Stimulated activated CD8-positive, alpha-beta memory T cell treated with anti-CD3 and anti-CD28 coated beads, Interleukin-7, amount 100 ng/mL, for 24 hours (primary cell): ENCODE measurements around the gene TFF3.

Source experiments
- DNase-seq: peaks from one replicate; pipeline ENCODE4 v3.0.0-alpha.2; 2020; ENCODE audit warnings: low read depth

TFF3 gene

DNA sequence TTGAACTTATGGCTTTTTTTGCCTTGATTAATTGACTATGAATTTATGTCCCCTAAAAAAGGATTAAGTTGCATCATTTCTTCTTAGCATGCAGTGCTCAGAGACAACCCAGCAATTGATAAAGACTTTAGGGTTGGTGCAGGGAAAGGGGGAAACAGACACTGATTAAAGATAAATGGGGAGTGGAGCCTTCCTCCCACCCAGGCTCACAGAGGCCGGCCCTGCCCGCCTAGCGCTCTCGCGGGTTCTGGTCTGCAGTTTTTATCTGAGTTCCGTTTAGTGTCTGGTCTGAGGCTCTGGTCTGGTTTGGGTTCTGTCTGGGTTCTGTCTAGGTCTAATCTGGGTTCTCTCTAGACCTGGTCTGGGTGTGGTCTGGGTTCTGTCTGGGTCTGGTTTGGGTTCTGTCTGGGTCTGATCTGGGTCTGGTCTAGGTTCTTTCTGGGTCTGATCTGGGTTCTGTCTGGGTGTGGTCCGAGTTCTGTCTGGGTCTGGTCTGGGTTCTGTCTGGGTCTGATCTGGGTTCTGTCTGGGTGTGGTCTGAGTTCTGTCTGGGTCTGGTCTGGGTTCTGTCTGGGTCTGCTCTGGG, 48.1 kb downstream of the TFF3 start:
- no peak for DNase-seq

DNA sequence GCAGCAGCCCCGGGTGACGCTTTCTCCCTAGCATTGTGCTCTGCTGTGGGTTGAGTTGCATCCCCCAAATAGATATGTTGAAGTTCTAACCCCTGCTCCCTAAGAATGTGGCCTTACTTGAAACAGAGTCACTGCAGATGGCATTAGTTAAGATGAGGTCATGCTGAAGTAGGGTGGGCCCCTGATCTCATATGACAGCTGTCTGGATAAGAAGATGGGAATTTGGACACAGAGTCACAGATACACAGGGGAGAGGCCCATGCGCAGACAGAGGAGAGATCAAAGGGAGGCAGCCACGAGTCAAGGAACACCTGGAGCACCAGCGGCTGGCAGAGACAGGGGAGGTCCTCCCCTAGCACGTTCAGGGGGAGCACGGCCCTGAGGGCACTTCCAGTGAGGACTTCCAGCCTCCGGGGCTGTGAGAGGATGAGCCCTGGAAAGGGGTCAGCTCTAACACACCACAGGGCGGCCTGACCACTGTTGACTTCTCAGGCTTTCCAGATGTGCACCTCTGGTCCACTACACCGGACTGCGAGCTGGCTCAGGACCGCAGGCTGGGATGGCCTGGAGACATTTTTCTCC, 49.9 kb downstream of the TFF3 start:
- DNase-seq = no peak

DNA sequence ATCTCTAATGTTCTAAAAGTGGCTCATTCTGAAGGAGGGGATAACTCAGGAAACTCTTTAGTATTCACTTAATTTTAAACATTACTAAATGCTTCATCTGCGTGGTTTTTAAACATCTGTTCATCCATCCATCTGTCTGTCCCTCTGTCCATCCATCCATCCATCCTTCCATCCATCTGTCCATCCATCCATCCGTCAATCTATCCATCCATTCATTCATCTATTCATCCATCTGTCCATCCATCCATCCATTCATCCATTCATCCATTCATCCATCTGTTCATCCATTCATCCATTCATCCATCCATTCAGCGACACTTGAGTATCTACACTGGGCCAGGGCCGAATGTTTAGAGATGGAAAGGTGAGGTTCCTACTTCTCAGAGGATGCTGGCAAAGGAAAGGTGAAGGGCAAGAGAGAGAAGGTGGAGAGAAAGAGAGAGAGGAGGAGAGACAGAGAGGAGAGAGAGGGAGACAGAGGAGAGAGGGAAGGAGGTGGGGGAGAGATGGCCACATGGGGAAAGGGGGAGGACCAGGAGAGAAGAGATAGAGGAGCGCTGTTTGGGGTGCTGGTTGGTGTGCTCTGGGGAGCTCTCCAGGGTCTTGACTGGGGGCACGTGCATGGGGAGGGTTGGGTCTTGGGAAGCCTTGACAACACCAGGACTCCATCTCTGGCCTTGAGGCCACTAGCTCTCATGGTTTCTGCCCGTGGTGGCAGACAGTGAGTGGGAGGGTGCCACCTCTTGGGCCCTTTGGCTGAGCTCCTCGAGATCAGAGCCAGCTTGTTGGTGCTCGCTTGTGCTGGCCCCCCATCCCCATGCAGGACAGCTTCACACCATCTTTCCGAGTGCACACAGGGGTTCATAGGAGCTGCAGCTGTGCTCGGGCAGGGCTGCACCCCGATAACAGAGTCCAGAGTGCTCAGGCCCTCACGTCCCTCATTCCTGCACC, 50.7 kb downstream of the TFF3 start:
- DNase-seq = no peak

DNA sequence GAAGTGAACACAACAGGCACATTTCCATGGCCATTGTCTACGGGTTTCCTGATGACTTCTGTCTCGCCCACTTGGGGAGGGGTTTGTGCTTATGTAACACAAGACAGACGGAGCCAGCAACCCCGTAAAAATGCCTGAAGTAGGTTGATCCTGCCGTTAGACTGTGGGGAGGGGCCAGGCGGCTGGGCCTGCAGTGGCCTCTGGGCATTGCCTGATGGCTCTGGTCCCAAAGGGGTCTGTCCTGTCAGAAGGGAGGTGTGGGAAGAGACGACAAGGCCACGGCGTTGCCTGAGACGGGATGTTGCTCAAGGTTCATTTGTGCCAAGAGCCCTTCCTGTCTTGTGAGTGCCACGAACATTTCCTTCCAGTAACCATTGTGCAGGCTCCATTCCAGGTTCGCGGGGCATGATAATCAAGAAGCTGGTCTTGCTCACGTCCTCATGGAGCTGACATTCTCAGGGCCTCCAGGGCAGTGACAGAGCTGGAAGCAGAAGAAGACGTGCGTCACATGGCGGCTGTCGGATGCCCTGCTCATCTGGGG, 51.5 kb downstream of the TFF3 start:
- DNase-seq = no peak

DNA sequence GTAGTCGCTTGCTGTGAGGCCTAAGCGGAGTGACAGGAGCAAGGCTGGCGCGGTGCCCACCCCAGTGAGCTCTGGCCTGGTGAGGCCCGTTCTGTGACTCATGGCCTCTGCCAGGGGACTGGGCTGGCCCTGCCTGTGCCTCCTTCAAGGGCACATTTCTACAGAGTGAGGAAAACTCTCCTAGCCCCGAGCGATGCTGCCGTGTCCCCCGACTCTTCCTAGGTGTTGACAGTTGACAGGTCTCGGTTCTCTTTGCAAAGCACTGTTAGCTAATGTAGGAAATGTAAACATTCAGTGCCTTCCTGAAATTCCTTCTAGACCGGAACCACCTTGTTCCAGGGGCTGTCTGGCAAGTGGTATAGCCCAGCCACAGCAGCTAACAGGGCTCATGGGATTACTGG, 52.4 kb downstream of the TFF3 start:
- DNase-seq = no peak

DNA sequence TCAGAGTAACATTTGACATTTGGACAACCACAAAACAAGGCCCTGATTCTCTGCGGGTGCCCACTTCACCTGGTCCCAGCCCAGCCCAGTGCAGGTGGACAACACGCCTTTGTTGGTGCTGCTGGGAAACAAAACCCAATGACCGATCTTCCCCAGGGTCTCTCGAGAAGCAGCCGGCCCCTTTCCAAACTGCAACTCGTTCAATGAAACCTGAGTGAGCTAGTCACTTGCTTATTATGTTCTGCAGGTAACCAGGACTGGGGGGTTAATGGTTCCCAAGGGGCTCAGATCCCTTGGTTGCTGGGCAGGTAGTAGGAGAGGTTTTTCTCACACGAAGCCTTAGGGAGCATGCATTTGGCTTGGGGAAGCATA, 53.4 kb downstream of the TFF3 start:
- DNase-seq = no peak
